HCT116 (cell line): ENCODE results near the gene CDR2. TPM values are rescaled to one million over a fixed set of nuclear protein-coding genes. Genes with fewer than 3 reads are reported as not detected.

Experiments used
- ATAC-seq: fragments of 200-7000 bp; cut with Tn5 transposase; 2 replicates; pipeline ENCODE4 v1.9.1; 2020; ENCODE audit warnings: mild to moderate bottlenecking, moderate library complexity
- BruUV-seq: library from RNA; stranded (reverse); fragments of 400-500 nt; replicated peaks from 2 replicates; lab custom pipeline; 2021; lab: Mats Ljungman, UMichigan
- CTCF ChIA-PET: fragments of 300-600 bp; sonication (Branson Sonifier 250); formaldehyde crosslinking; loops from one replicate; lab custom pipeline; 2021; ENCODE audit warnings: antibody characterized with exemption; lab: Charles Lee
- POLR2A ChIA-PET: fragments of 300-600, 350-600 bp; sonication (Branson Sonifier 250); formaldehyde crosslinking; loops from one replicate; lab custom pipeline; 2021; ENCODE audit warnings: antibody characterized with exemption; lab: Charles Lee
- RAD21 ChIA-PET, 2 experiments: fragments of 300-600 bp; sonication (Branson Sonifier 250); formaldehyde crosslinking; loops; one replicate each; lab custom pipeline; 2023; ENCODE audit warnings: low total read pairs in 2 of 2; ENCODE audit not compliant: uncharacterized antibody in 2 of 2, unreplicated experiment in 2 of 2, low non-redundant PET in 1 of 2; lab: Charles Lee
- DNase-seq: peaks from one replicate; pipeline ENCODE4 v3.0.0-alpha.2; 2010; ENCODE audit warnings: low read depth, low spot score
- H2AFZ ChIP-seq: fragments of 200-600 bp; shearing (Covaris generic), sonication (generic); 2 replicates; pipeline ENCODE4 v1.6.1; 2017; ENCODE audit warnings: low read depth, mixed run types, mixed read lengths, antibody characterized with exemption, low read length; ENCODE audit not compliant: poor library complexity, severe bottlenecking
- H3K27ac ChIP-seq: 2 replicates; pipeline ENCODE4 v1.5.1; 2012; ENCODE audit warnings: low read depth, low read length
- H3K27me3 ChIP-seq: fragments of 200-600 bp; sonication (generic); 2 replicates; pipeline ENCODE4 v1.6.1; 2016; ENCODE audit warnings: mixed run types, low read length, mixed read lengths; ENCODE audit not compliant: insufficient read depth
- H3K36me3 ChIP-seq, 2 experiments: fragments of 200-500 bp in 1 of 2; fragments of 200-600 bp in 1 of 2; sonication (Bioruptor generic) in 1 of 2; sonication (generic) in 1 of 2; 2 replicates each; pipeline versions ENCODE4 v1.5.1 to v1.6.1; 2014 to 2016; ENCODE audit warnings: low read length in 2 of 2, inconsistent platforms in 1 of 2, mixed read lengths in 1 of 2, mixed run types in 1 of 2; ENCODE audit not compliant: insufficient read depth in 2 of 2, control insufficient read depth in 1 of 2
- H3K4me1 ChIP-seq, 2 experiments: fragments of 200-600 bp in 1 of 2; sonication (generic) in 1 of 2; 2 replicates each; pipeline versions ENCODE4 v1.5.1 to v1.6.1; 2012 to 2017; ENCODE audit warnings: low read length in 2 of 2, inconsistent platforms in 1 of 2, mild to moderate bottlenecking in 1 of 2, mixed read lengths in 1 of 2, mixed run types in 1 of 2, moderate library complexity in 1 of 2; ENCODE audit not compliant: insufficient read depth in 2 of 2, control insufficient read depth in 1 of 2
- H3K4me2 ChIP-seq: fragments of 200-600 bp; sonication (generic); 2 replicates; pipeline ENCODE4 v1.6.1; 2017; ENCODE audit warnings: mixed run types, low read length, mixed read lengths
- H3K4me3 ChIP-seq, 2 experiments: fragments of 200-600 bp in 1 of 2; sonication (generic) in 1 of 2; replicated peaks in 1 of 2; 2 replicates each; pipeline ENCODE4 v1.5.1; 2011 to 2016; ENCODE audit warnings: low read length in 2 of 2, control low read depth in 1 of 2, low read depth in 1 of 2, mild to moderate bottlenecking in 1 of 2, mixed read lengths in 1 of 2, mixed run types in 1 of 2
- H3K79me2 ChIP-seq: fragments of 200-600 bp; sonication (generic); 2 replicates; pipeline ENCODE4 v1.6.1; 2017; ENCODE audit warnings: mild to moderate bottlenecking, mixed run types, low read length, moderate library complexity, mixed read lengths; ENCODE audit not compliant: insufficient read depth
- H3K9ac ChIP-seq: fragments of 200-600 bp; sonication (generic); 2 replicates; pipeline ENCODE4 v1.6.1; 2016; ENCODE audit warnings: low read length, mixed read lengths
- H3K9me2 ChIP-seq: fragments of 200-600 bp; sonication (generic), shearing (Covaris generic); 2 replicates; pipeline ENCODE4 v1.6.1; 2017; ENCODE audit warnings: mixed run types, mild to moderate bottlenecking, moderate library complexity; ENCODE audit not compliant: insufficient read depth
- H3K9me3 ChIP-seq, 2 experiments: fragments of 200-500 bp in 1 of 2; fragments of 200-600 bp in 1 of 2; sonication (Bioruptor generic) in 1 of 2; sonication (generic) in 1 of 2; 2 replicates each; pipeline ENCODE4 v1.6.1; 2014 to 2017; ENCODE audit warnings: low read length in 2 of 2, mixed read lengths in 2 of 2, inconsistent platforms in 1 of 2, low read depth in 1 of 2, mild to moderate bottlenecking in 1 of 2, mixed run types in 1 of 2, moderate library complexity in 1 of 2; ENCODE audit not compliant: control insufficient read depth in 1 of 2, insufficient read depth in 1 of 2
- H4K20me1 ChIP-seq: fragments of 200-600 bp; sonication (generic), shearing (Covaris generic); 2 replicates; pipeline ENCODE4 v1.6.1; 2017; ENCODE audit warnings: mixed run types, mild to moderate bottlenecking, moderate library complexity; ENCODE audit not compliant: insufficient read depth
- ATF3 ChIP-seq: IDR thresholded peaks from 2 replicates; pipeline ENCODE4 v1.6.1; 2012
- CBX3 ChIP-seq: IDR thresholded peaks from 2 replicates; pipeline ENCODE4 v1.6.1; 2012; ENCODE audit warnings: low read depth
- CTCF ChIP-seq, 3 experiments: fragments of 200-600 bp in 1 of 3; sonication (generic) in 1 of 3; IDR thresholded peaks in 2 of 3; conservative IDR thresholded peaks in 1 of 3; 2 replicates each; pipeline ENCODE4 v1.5.1; 2012 to 2017; ENCODE audit warnings: low read depth in 2 of 3, low read length in 2 of 3, antibody characterized with exemption in 1 of 3, borderline replicate concordance in 1 of 3, control low read depth in 1 of 3, mild to moderate bottlenecking in 1 of 3, mixed read lengths in 1 of 3, mixed run types in 1 of 3, moderate library complexity in 1 of 3; ENCODE audit not compliant: insufficient read depth in 1 of 3
- EGR1 ChIP-seq: IDR thresholded peaks from 2 replicates; pipeline ENCODE4 v1.6.1; 2012; ENCODE audit warnings: low read depth
- EZH2phosphoT487 ChIP-seq: fragments of 200-600 bp; IDR thresholded peaks from 2 replicates; pipeline ENCODE4 v1.6.1; 2018; ENCODE audit warnings: antibody characterized with exemption, borderline replicate concordance
- JUND ChIP-seq: IDR thresholded peaks from 2 replicates; pipeline ENCODE4 v1.6.1; 2012
- POLR2A ChIP-seq: IDR thresholded peaks from 2 replicates; pipeline ENCODE4 v1.7.0; 2011; ENCODE audit warnings: borderline replicate concordance; ENCODE audit not compliant: insufficient read depth, insufficient read length; ENCODE audit errors: extremely low read depth
- RAD21 ChIP-seq: IDR thresholded peaks from 2 replicates; pipeline ENCODE4 v1.6.1; 2012; ENCODE audit warnings: low read depth, mild to moderate bottlenecking
- SIN3A ChIP-seq: IDR thresholded peaks from 2 replicates; pipeline ENCODE4 v1.6.1; 2012; ENCODE audit warnings: low read depth
- SRF ChIP-seq: IDR thresholded peaks from 2 replicates; pipeline ENCODE4 v1.6.1; 2012; ENCODE audit warnings: low read depth
- ZNF274 ChIP-seq: fragments of 200-500 bp; sonication (Bioruptor generic); IDR thresholded peaks from 2 replicates; pipeline ENCODE4 v1.6.1; 2014; ENCODE audit warnings: mild to moderate bottlenecking, low read depth, low read length, inconsistent platforms
- intact Hi-C: fragments of 100-400 bp; cut with micrococcal nuclease; formaldehyde crosslinking; loops from 2 replicates; pipeline ENCODE4 v1.10.0; 2022
- total RNA-seq: library from RNA; stranded (reverse); gene quantifications from one replicate; pipeline ENCODE4 v1.2.1, GENCODE V29; 2021; ENCODE audit not compliant: unreplicated experiment

Gene CDR2
- total RNA-seq, 1 experiment from 2014 or later, result 27.3 TPM

GRCh38 chr16:22320572-22321339, 53.7 kb downstream of the CDR2 start:
- Histone ChIP-seq H4K20me1 (no peaks in the 10 kb centered on the region), H3K79me2 (peaks cover 11% of the 10 kb centered on the region; the same call in 1 of the 2 replicates), H3K27me3 (no peaks in the 10 kb centered on the region), H2AFZ (no peak overlapping the region), H3K9me3 (no peaks in the 10 kb centered on the region), H3K9ac (no peak overlapping the region), H3K36me3 (peaks cover 26 to 28% of the 10 kb centered on the region in 2 experiments), H3K4me2 (no peak overlapping the region), H3K4me3 (no peak overlapping the region), H3K9me2 (no peaks in the 10 kb centered on the region), H3K4me1 (no peaks in the 10 kb centered on the region), H3K27ac (no peak overlapping the region)
- POLR2A ChIA-PET, result no interaction called here
- intact Hi-C loops, result loop anchor here (2.0 to 10.0 kb wide), 5 partner anchors 64 to 1164 kb away; no protein-coding TSS in a partner anchor
- BruUV-seq, result no TSS peak
- DNase-seq (no peak), ATAC-seq (0 out of 2 replicates have a peak, but pooled peaks have one; percentile 3)
- CTCF ChIA-PET, result interaction anchor here (0.6 to 1.0 kb wide), 7 partner anchors 9 to 1470 kb away, joined by 3 to 9 read pairs (median 5); partner anchors contain the start of gene LDAF1
- RAD21 ChIA-PET, result interaction anchor here (0.6 to 0.7 kb wide), 2 partner anchors 54 to 762 kb away, joined by 3 to 5 read pairs; partner anchors contain the start of gene CDR2 (in 1 of the 2)
- TF ChIP-seq CBX3 (no peak), RAD21 (no peak), JUND (no peak), SIN3A (no peak), POLR2A (no peak)

- H3K79me2 ChIP-seq, result peaks cover 11% of the 10 kb centered on the region; the same call in 1 of the 2 replicates
- no peaks in the 10 kb centered on the region for H4K20me1 ChIP-seq
- H3K9ac ChIP-seq, result no peak overlapping the region
- no peak overlapping the region for H3K4me3 ChIP-seq
- no peaks in the 10 kb centered on the region for H3K9me2 ChIP-seq
- no peaks in the 10 kb centered on the region for H3K27me3 ChIP-seq
- peaks cover 24 to 29% of the 10 kb centered on the region in 2 experiments for H3K36me3 ChIP-seq
- no peak overlapping the region for H3K27ac ChIP-seq
- DNase-seq (no peak), ATAC-seq (peak; percentile 61)
- intact Hi-C loops, result no loop called here
- RAD21 ChIA-PET, result no interaction called here
- H3K4me2 ChIP-seq, result no peak overlapping the region
- H3K4me1 ChIP-seq, result no peaks in the 10 kb centered on the region
- BruUV-seq, result no TSS peak
- CTCF ChIA-PET, result interaction anchor here (0.8 to 1.4 kb wide), 4 partner anchors 13 to 1162 kb away, joined by 3 to 7 read pairs (median 4); no protein-coding TSS in a partner anchor
- TF ChIP-seq EGR1 (no peak), RAD21 (peak; percentile 68), ATF3 (no peak), ZNF274 (no peak), CTCF (IDR thresholded peaks at IDR 0.05 in 2 of 3, conservative IDR thresholded peaks at IDR 0.05 in 1 of 3; ENCODE audit: borderline replicate concordance in 1 of 3, insufficient read depth in 1 of 3, low read depth in 2 of 3, low read length in 2 of 3) (peak; percentile 61 to 85 (median 68)), SRF (no peak), EZH2phosphoT487 (no peak)
- H2AFZ ChIP-seq, result no peak overlapping the region
- no peaks in the 10 kb centered on the region for H3K9me3 ChIP-seq
- POLR2A ChIA-PET, result no interaction called here
These were observed 55.6 kb downstream of the CDR2 start for GRCh38 chr16:22318690-22319358.
